ENCODE results near the gene MASP1.

MASP1 gene

GRCh38 chr3:187293516-187294430 is 2.2 kb upstream of the MASP1 start:
- DNase-seq = no peak

- DNase-seq = no peak
Measured at GRCh38 chr3:187292631-187293515, 1.3 kb upstream of the MASP1 start.

- no peak for DNase-seq
Measured at GRCh38 chr3:187292181-187292580, 644 bp upstream of the MASP1 start.

- DNase-seq = no peak
Measured at GRCh38 chr3:187291001-187291511, 481 bp downstream of the MASP1 start.

- no peak for DNase-seq
Measured at GRCh38 chr3:187290503-187290902, 1.0 kb downstream of the MASP1 start.

GRCh38 chr3:187288855-187289605 is 2.5 kb downstream of the MASP1 start:
- DNase-seq = no peak

GRCh38 chr3:187288131-187288854 is 3.2 kb downstream of the MASP1 start:
- DNase-seq = no peak

- no peak for DNase-seq
Measured at GRCh38 chr3:187287256-187287655, 4.3 kb downstream of the MASP1 start.

- no peak for DNase-seq
Measured at GRCh38 chr3:187286467-187287059, 5.0 kb downstream of the MASP1 start.

- DNase-seq = no peak
Measured at GRCh38 chr3:187281191-187281714, 10.3 kb downstream of the MASP1 start.

- DNase-seq = no peak
Measured at GRCh38 chr3:187280644-187281043, 10.9 kb downstream of the MASP1 start.

GRCh38 chr3:187277129-187277462 is 14.4 kb downstream of the MASP1 start:
- DNase-seq = no peak

GRCh38 chr3:187276397-187277128 is 15.0 kb downstream of the MASP1 start:
- no peak for DNase-seq

GRCh38 chr3:187274977-187275338 is 16.6 kb downstream of the MASP1 start:
- DNase-seq = no peak

GRCh38 chr3:187274315-187274976 is 17.1 kb downstream of the MASP1 start:
- DNase-seq = no peak

GRCh38 chr3:187271582-187271981 is 20.0 kb downstream of the MASP1 start:
- no peak for DNase-seq

- no peak for DNase-seq
Measured at GRCh38 chr3:187269486-187269885, 22.1 kb downstream of the MASP1 start.

GRCh38 chr3:187267306-187267705 is 24.2 kb downstream of the MASP1 start:
- DNase-seq = no peak

GRCh38 chr3:187266691-187267090 is 24.8 kb downstream of the MASP1 start:
- DNase-seq = no peak

- DNase-seq = peak; percentile 40
Measured at GRCh38 chr3:187265461-187265955, 26.0 kb downstream of the MASP1 start.
